Epithelial cell of prostate (primary cell): ENCODE measurements around the gene IL31.
A peak's percentile ranks its signal among the peaks of the same experiment; 100 is the strongest.

ENCODE experiments used
- DNase-seq: peaks from one replicate; pipeline ENCODE4 v3.0.0-alpha.2; 2011; ENCODE audit warnings: low read depth, low spot score
- H3K27ac ChIP-seq: fragments of 450-650 bp; 2 replicates; pipeline ENCODE4 v1.5.1; 2017; ENCODE audit warnings: mild to moderate bottlenecking

The IL31 gene

DNA sequence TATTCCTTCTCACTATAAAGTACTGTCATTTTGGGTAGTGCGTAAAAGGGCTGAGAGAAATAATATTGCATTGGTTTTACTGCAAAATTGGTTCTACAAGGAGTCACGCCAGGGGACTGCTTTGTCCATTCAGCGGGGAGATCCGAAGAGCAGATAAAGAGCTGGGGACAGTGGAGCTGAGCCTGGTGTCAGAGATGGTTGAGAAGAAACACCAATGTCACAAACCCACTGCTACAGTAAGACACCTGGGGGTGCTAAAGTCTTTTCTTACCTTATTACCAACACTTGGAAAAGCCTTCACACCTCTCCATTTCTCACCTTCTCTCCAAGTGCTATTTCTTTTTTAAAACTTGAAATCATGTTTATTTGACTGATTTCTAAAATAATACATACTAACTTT lies 14.1 kb downstream of the IL31 start:
- no peak overlapping the region for H3K27ac ChIP-seq
- DNase-seq, result no peak

DNA sequence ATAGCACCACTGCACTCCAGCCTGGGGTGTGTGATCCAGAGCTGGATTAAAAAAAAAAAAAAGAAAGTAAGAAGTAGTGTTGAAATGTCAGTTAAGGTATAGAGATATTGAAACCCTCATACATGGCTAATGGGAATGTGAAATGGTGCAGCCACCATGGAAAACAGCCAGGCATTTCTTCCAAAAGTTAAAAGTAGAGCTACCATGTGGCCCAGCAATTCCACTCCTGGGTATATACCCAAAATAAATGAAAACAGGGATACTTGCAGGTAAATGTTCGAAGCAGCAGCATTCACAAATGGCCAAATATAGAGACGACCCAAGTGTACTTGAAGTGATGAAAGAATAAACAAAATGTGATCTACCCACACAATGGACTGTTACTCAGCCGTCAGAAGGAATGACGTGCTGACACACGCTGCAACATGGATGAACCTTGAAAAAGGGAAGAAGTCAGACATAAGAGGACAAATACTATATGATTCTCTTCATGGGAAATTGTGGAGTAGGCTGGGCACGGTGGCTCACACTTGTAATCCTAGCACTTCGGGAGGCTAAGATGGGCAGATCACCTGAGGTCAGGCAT lies 15.2 kb downstream of the IL31 start:
- peak; percentile 29 for DNase-seq
- no peak overlapping the region for H3K27ac ChIP-seq

DNA sequence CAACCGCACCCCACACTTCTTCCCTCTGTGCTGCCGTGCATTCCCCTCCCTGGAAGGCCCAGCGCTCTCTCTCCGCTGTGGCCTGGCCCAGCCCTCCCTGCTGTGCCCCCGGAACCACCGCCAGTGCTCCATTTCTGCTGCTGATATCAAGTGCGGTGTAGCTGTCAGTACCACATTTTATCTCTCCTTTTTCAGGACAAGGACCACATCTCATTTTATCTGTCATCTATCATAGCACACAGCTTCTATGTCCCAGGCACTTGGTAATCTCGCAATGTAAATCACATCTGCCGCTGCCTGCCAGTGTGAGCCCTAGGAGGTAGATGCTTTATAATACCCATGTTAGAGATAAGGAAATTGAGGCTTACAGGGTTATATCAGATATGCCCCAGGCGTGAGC lies 18.3 kb downstream of the IL31 start:
- no peak overlapping the region for H3K27ac ChIP-seq
- DNase-seq, result no peak

DNA sequence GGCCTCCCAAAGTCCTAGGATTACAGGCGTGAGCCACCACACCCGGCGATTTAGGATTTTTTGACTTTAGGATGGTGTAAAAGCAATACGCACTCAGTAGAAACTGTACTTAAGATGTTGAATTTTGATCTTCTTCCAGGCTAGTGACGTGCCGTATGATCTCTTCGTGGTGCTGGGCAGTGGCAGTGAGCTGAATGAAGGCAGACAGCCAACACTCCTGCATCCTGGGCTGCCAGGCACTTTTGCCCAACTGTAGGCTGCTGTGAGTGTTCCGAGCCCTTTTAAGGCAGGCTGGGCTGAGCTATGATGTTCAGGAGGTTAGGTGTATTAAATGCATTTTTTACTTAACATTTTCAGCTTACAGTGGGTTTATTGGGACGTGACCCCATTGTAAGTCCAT lies 21.3 kb downstream of the IL31 start:
- no peak overlapping the region for H3K27ac ChIP-seq
- no peak for DNase-seq

DNA sequence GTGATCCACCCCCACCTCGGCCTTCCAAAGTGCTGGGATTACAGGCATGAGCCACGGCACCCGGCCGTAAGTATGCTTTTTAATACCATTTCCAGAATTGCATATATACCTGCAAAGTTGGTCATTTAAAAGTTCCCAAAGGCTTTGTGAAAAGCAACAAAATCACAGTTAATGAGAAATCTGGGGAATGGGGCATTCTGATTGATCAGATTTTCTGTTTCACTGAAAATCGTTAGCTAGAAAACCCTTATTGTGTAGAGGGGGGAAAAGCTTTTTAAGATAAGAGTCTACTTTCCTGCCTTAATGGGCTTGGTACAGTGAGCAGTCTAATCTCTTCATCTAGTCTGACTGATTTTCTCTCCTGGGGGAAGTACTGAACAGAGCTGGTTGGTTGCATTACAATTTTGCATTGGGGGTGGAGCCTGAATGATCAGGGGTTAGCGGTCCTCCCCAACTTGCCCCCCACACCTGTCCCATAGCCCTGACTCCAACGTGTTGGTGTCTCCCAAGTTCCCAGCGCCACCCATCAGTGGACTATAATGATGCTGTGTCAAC lies 23.8 kb downstream of the IL31 start:
- DNase-seq, result no peak

DNA sequence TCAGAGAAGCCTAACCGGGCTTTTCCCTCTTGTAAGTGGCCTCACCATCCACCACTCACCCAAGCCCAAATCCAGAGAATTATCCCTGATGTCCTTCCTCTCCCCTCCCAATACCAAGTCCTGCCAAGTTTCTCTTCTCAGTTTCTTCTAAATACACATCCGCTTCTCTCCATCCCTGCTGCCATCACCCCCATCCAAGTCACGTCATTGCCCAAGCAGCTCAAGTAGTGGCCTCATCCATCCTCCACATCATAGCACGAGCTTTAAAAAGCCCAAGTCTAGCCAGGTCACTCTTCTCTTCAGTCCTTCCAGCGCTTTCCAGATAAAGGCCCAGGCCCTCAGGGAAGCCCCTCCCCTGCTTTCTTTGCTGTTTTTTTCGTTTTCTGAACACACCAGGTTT lies 25.4 kb downstream of the IL31 start:
- no peak overlapping the region for H3K27ac ChIP-seq
- DNase-seq, result no peak

More for the DNA sequence above, 23.8 kb downstream of the IL31 start:
- no peak overlapping the region for H3K27ac ChIP-seq

DNA sequence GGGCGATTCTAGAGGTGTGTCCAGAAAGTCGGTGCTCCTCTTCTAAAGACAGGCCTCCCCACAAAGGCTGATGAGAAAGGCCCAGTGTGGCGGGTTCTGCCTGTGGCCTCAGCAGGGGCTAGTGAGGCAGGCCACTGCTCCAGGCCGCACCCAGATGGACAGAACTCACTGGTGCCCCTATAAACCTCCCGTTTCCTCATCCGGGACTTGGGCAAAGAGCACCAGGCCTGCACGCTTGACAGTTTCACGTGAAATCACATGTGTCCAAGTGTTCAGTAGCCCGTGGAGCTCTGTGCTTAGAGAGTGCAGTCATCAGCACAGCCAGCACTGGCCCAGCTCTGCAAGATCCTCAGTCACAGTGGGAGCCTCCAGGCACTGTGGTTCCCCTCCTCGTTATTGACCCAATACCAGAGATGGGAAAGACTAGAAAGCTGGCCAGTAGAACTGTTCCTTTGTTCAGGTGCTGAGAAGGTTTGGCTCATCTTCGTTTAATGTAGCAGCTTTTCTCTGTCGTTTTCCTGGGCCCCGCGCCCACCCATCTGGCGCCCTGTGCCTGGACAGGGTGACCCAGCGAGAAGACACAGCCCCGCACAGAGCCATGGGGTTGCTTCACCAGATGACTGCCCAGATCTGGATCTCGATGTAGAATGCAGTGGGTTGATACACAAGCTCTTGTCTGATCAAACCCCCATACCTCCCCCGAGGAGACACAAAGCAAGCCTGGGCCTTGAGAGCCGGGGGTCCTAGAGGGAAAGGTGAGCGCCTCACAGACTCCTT lies 26.3 kb downstream of the IL31 start:
- no peak overlapping the region for H3K27ac ChIP-seq
- no peak for DNase-seq

DNA sequence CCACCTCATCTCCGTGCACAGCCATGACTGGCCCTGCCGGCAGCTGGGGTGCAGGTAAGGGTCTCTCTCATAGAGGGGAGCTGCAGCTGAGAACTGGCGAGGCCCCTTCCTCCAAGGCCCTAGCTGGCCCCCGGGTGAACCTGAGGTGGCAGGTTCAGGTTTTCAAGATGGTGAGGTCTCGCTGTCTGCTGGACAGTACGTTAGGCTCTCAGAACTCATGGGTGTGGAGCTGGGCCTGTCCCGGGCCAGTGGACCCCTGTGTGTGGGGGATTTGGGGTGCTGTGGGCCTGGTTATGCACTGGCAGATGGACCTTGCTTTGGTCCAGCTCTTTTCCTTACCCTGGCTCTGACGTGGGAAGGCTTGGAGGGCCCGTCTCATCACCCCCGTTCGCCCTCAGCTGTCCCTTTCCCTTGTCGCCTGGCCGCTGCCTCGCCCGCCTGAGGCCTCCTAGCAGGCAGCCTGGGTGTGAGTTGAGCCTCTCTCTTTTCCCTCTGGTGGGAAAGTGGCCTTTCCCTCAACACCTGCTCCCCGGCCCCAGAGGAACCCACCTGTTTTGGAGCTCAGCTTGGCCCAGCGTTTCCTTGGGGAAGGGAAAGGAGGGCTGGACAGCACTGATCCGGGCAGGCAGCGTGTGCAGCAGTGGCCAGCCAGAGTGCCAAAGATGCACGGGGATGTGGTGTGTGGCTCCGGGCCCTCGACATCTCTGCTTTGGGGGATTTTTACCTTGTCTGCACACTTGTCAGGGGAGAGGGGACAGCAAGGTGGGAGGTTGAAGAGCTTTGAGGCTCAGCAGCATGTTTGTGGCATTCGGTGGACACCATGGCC lies 28.3 kb downstream of the IL31 start:
- no peak overlapping the region for H3K27ac ChIP-seq
- no peak for DNase-seq

DNA sequence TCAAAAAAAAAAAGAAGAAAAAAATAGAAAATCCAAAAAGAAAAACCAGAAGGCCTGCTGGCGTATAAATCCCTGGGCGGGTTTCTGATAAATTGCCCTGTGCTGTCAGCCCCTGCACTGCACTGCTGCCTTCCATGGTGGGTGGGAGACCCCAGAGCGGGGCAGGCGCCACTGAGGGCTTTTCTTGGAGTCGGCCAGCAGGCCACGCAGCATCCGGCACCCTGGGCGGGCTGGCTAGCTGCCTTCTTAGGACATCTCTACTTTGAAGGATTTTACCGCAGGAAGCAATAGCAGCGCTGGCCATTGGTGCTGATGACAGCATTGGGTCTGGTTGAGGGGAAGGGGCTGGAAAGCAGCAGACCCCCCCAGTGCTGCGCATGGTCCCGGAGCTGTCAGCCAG lies 29.1 kb downstream of the IL31 start:
- H3K27ac ChIP-seq, result no peak overlapping the region
- DNase-seq, result no peak

DNA sequence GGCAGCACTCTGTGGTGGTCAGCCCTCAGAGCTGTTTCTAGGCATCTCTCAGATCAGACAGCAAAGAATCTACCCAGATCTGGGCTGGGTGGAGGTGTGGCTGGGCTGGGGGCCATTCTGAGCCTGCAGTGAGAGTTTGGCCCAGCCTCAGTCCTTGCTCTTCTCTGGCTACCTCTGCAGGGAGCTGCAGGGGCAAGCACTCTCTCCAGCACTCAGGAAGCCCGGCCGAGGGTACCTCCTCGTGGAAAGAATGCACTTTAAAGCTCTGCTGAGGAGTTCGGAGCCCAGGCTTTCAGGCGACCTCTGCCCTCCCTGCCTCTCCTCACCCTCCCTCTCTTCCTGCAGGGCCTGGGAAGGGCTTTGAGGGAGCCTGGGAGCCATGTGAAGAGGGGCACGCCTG lies 31.2 kb downstream of the IL31 start:
- DNase-seq, result no peak
- no peak overlapping the region for H3K27ac ChIP-seq

DNA sequence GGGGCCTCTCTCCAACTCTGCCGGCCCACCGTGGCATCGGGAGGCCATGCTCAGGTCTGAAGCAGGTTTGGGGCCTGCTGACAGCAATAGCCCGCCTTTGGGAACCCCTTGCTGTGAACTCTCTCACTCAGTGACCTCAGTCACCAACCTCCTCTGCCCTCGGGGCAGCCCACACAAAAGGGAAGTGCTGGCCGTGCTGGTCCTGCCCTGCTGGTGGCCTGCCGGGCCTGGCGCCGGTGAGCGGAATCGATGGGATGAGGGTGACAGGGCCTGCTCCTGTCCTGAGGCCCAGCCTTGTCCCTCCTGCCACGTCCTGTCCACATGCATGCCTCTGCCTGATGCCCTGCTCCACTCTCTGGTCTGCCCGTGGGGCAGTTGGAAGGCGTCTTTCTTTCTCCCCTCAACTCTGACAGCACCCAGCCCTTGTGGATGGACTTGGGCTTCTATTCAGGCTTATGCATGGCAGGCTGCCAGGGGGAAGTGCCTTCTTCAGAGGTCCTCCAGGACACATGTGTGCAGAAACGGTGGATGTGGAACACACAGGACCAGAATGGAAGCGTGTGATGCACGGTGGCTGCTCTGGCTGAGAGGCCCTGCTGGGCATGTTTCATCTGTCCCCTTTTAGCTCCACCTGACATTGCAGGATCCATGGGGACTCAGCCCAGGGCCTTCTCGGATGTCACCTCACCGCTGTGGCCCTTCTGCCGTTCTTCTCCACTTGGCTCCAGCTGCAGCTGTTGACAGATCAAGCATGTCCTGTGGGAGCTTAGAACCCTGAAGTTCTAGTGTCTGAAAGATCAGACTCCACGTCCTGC lies 31.9 kb downstream of the IL31 start:
- H3K27ac ChIP-seq, result no peak overlapping the region
- no peak for DNase-seq

DNA sequence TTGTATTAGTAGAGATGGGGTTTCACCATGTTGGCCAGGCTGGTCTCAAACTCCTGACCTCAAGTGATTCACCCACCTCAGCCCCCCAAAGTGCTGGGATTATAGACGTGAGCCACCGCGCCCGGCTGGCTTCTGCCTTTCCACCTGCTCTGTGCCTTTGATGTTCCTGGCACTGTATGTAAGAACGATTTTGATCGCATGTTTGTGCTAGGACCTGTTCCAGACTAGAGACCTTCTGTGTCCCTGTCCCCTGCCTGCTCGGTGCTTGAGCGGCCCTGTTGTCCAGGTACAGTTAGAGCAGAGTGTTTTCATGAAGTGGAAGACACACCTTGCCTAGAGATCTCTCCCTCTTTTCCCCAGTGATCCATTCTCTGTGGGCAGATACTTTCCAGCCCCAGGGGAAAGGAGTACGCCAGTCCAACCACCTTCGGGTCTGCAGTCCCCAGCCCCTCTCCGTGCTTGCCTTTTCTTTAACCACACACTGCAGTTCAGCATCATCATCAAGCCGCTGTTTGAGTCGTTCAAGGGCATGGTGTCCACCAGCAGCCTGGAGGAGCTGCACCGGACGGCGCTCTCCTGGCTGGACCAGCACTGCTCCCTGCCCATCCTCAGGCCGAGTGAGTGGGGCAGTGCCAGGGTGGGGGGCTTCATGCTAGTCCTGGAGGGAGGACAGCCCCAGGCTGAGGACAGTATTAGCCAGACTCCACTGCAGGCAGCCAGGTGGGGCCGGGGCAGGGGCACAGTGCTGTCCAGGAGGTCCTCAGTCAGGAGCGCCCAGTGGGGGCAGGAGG lies 33.4 kb downstream of the IL31 start:
- H3K27ac ChIP-seq, result no peak overlapping the region
- no peak for DNase-seq

DNA sequence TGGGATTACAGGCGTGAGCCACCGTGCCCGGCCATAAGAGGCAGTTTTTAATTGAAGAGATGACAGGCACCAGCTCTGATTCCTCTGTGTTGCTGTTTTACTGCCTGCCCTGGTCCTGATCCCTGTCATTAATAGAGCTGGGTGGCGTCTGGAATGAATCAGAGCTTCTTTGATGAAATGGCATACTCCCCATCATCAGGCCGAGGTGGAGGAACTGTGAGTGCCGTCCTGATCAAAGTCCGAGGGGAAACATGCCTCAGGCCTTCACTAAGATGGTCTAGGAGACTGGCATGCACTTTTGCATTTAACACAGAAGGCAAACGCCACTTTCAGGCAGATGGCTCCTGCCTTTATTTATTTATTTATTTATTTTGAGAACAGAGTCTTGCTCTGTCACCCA lies 34.1 kb downstream of the IL31 start:
- DNase-seq, result no peak
- no peak overlapping the region for H3K27ac ChIP-seq

DNA sequence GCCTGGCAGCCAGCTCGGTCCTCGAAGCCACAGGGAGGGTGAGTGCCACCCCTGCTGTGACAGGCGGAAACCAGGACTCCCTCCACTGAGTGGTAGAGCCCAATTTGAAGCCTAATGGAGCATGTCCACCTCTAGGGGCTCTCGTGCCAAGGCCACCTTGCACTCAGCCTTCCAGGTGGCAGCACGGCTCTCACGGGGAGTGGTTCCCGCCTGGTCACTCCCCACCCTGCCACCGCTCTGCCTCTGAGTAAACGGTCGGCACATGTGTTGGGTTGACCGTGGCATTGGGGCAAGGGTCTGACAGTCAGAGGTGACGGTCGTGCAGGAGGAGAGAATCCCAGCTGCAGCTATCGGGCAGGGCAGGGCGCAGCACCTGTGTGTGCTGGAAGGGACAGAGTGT lies 34.8 kb downstream of the IL31 start:
- DNase-seq, result no peak
- no peak overlapping the region for H3K27ac ChIP-seq

DNA sequence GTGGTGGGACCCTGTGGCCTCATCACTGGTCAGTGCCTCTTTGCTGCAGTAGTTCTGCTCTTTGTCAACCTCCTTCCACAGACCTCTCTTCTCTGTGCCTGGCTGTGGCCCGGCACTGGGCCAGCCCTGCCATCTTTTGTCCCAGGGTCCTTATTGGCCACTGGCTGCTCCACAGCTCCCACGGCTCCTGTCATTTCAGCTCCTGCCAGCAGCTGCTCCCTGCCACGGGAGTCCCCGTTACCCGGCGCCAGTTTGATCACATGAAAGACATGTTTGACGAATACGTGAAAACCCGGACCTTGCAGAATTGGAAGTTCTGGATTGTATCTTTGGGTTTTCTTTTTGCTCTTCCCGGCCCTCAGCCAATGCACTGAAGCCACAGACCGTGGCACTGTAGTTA lies 35.4 kb downstream of the IL31 start:
- DNase-seq, result no peak
- H3K27ac ChIP-seq, result no peak overlapping the region

DNA sequence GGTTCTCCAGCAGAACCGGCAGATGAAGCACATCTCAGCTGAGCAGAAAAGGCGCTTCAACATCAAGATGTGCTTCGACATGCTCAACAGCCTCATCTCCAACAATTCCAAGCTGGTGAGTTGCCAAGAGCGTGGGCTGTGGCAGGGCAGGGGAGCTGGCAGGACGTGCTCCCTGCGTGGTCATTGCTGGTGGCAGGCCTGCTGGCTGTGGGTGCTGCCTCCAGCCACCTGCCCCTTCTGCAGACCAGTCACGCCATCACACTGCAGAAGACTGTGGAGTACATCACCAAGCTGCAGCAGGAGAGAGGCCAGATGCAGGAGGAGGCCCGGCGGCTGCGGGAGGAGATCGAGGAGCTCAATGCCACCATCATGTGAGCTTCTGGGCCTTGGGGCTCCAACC lies 35.8 kb downstream of the IL31 start:
- H3K27ac ChIP-seq, result no peak overlapping the region
- DNase-seq, result no peak

DNA sequence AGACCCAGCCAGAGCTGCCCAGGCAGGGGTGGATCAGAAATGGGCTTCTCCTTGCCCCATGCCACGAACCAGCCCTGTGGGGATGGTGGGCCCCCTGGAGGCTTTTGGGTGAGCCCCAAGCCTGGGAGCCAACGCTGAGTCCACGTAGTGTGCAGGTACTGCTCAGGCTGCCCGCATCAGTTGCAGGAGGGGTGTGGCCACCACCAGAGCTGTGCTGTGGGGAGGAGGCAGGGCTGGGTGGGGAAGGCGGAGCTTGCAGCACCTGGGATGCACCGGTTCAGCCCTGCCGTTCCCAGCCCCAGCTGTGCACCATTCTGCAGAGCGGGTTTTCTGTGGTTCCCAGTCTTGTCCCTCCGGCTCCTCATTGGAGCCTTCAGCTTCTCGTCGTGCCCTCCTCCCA lies 36.3 kb downstream of the IL31 start:
- DNase-seq, result peak; percentile 33
- H3K27ac ChIP-seq, result no peak overlapping the region

DNA sequence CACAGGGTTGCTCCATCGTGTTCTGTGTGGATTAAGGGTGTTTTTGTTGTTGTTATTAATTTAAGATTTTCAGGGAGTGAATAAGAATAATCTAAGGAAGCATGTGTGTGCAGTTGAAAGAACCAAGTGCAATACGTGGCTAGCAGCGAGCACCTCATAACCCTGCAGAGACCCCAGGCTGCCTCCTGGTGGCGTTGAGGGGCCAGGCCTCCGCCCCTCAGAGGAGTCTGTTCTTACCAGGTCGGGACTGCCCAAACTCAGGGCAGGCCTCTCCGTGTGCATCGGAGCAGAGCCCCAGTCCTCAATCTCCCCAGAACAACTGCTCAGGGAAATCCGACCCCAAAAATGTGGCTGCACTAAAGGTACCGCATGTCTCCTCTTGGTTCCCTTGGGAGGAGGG lies 36.8 kb downstream of the IL31 start:
- DNase-seq, result no peak
- no peak overlapping the region for H3K27ac ChIP-seq

DNA sequence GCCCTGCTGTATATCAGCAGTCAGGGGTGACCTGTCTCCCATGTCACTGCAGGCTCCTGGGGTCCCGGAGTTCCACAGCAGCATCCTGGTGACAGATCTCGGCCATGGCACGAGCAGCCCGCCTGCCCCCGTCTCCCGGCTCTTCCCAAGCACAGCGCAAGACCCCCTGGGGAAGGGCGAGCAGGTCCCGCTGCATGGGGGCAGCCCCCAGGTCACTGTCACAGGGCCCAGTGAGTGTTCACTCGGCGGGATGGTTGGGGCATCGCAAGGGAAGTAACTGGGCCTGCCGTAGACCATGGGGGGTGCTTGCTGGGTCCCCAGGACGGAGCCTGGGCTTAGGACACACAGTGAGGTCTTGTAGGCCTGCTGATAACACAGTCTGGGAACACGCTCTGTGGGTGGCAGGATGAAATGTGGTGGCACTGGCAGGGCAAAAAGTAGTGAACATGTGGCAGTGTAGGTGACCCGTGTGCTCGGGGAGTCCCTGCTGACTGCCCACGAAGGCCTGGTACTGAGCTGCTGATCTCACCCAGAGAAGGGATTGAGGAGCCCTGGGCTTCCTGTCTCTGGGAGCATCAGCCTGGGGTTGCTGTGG lies 38.5 kb downstream of the IL31 start:
- no peak overlapping the region for H3K27ac ChIP-seq
- DNase-seq, result no peak
